ENCODE data around the gene CYP2C18.
"Not testable (repeated sequence)": the region's sequence is repeated elsewhere in the genome, so short reads cannot be mapped to it uniquely, and the experiment has no call there.

The CYP2C18 gene

GRCh38 chr10:94680544-94680943 is 3.0 kb upstream of the CYP2C18 start:
- no peak overlapping the region for H3K4me3 Mint-ChIP-seq
- H3K27me3 Mint-ChIP-seq (ENCODE audit: low read depth): no peaks in the 10 kb centered on the region
- H3K36me3 Mint-ChIP-seq (ENCODE audit: low read depth): no peaks in the 10 kb centered on the region
- no peak overlapping the region for H3K27ac Mint-ChIP-seq
- DNase-seq (ENCODE audit: low spot score): no peak
- no peaks in the 10 kb centered on the region for H3K4me1 Mint-ChIP-seq (ENCODE audit: low read depth)
- no peaks in the 10 kb centered on the region for H3K9me3 Mint-ChIP-seq

- H3K27me3 Mint-ChIP-seq (ENCODE audit: low read depth); H3K9me3 Mint-ChIP-seq; H3K4me1 Mint-ChIP-seq (ENCODE audit: low read depth); H3K4me3 Mint-ChIP-seq; H3K27ac Mint-ChIP-seq; H3K36me3 Mint-ChIP-seq (ENCODE audit: low read depth); DNase-seq (ENCODE audit: low spot score): not testable (repeated sequence)
Observed at GRCh38 chr10:94682636-94683035, 893 bp upstream of the CYP2C18 start.

- H3K27me3 Mint-ChIP-seq (ENCODE audit: low read depth): no peaks in the 10 kb centered on the region
- H3K27ac Mint-ChIP-seq: no peak overlapping the region
- no peaks in the 10 kb centered on the region for H3K36me3 Mint-ChIP-seq (ENCODE audit: low read depth)
- H3K4me3 Mint-ChIP-seq: no peak overlapping the region
- H3K4me1 Mint-ChIP-seq (ENCODE audit: low read depth): no peaks in the 10 kb centered on the region
- no peaks in the 10 kb centered on the region for H3K9me3 Mint-ChIP-seq
- DNase-seq (ENCODE audit: low spot score): no peak
Observed at GRCh38 chr10:94687625-94688248, 4.2 kb downstream of the CYP2C18 start.

GRCh38 chr10:94706089-94706488 is 22.6 kb downstream of the CYP2C18 start:
- H3K4me1 Mint-ChIP-seq (ENCODE audit: low read depth): no peaks in the 10 kb centered on the region
- H3K36me3 Mint-ChIP-seq (ENCODE audit: low read depth): no peaks in the 10 kb centered on the region
- H3K27ac Mint-ChIP-seq: no peak overlapping the region
- H3K4me3 Mint-ChIP-seq: no peak overlapping the region
- H3K27me3 Mint-ChIP-seq (ENCODE audit: low read depth): no peaks in the 10 kb centered on the region
- DNase-seq (ENCODE audit: low spot score): no peak
- peaks cover 4% of the 10 kb centered on the region for H3K9me3 Mint-ChIP-seq

GRCh38 chr10:94710578-94710977 is 27.0 kb downstream of the CYP2C18 start:
- Mint-ChIP-seq H3K36me3 (ENCODE audit: low read depth) (no peaks in the 10 kb centered on the region), H3K4me1 (ENCODE audit: low read depth) (no peaks in the 10 kb centered on the region), H3K27me3 (ENCODE audit: low read depth) (no peaks in the 10 kb centered on the region), H3K27ac (no peak overlapping the region), H3K4me3 (no peak overlapping the region), H3K9me3 (peaks cover 4% of the 10 kb centered on the region)
- no peak for DNase-seq (ENCODE audit: low spot score)

- no peak for DNase-seq (ENCODE audit: low spot score)
- no peaks in the 10 kb centered on the region for H3K27me3 Mint-ChIP-seq (ENCODE audit: low read depth)
- H3K4me3 Mint-ChIP-seq: no peak overlapping the region
- H3K36me3 Mint-ChIP-seq (ENCODE audit: low read depth): no peaks in the 10 kb centered on the region
- no peaks in the 10 kb centered on the region for H3K4me1 Mint-ChIP-seq (ENCODE audit: low read depth)
- H3K27ac Mint-ChIP-seq: no peak overlapping the region
- no peaks in the 10 kb centered on the region for H3K9me3 Mint-ChIP-seq
Observed at GRCh38 chr10:94725871-94726270, 42.3 kb downstream of the CYP2C18 start.

GRCh38 chr10:94735197-94735596 is 51.7 kb downstream of the CYP2C18 start:
- Mint-ChIP-seq H3K27me3 (ENCODE audit: low read depth) (no peaks in the 10 kb centered on the region), H3K36me3 (ENCODE audit: low read depth) (no peaks in the 10 kb centered on the region), H3K27ac (no peak overlapping the region), H3K4me3 (no peak overlapping the region), H3K9me3 (no peaks in the 10 kb centered on the region), H3K4me1 (ENCODE audit: low read depth) (no peaks in the 10 kb centered on the region)
- no peak for DNase-seq (ENCODE audit: low spot score)

GRCh38 chr10:94738588-94738987 is 55.1 kb downstream of the CYP2C18 start:
- no peak for DNase-seq (ENCODE audit: low spot score)
- H3K36me3 Mint-ChIP-seq (ENCODE audit: low read depth): no peaks in the 10 kb centered on the region
- H3K9me3 Mint-ChIP-seq: peaks cover 16% of the 10 kb centered on the region
- no peak overlapping the region for H3K4me3 Mint-ChIP-seq
- no peaks in the 10 kb centered on the region for H3K27me3 Mint-ChIP-seq (ENCODE audit: low read depth)
- H3K4me1 Mint-ChIP-seq (ENCODE audit: low read depth): no peaks in the 10 kb centered on the region
- H3K27ac Mint-ChIP-seq: no peak overlapping the region

GRCh38 chr10:94747137-94747536 is 63.6 kb downstream of the CYP2C18 start:
- Mint-ChIP-seq H3K4me3 (no peak overlapping the region), H3K4me1 (ENCODE audit: low read depth) (no peaks in the 10 kb centered on the region), H3K27ac (no peak overlapping the region), H3K36me3 (ENCODE audit: low read depth) (no peaks in the 10 kb centered on the region), H3K9me3 (peaks cover 19% of the 10 kb centered on the region), H3K27me3 (ENCODE audit: low read depth) (no peaks in the 10 kb centered on the region)
- no peak for DNase-seq (ENCODE audit: low spot score)

- Mint-ChIP-seq H3K27me3 (ENCODE audit: low read depth) (no peaks in the 10 kb centered on the region), H3K4me1 (ENCODE audit: low read depth) (no peaks in the 10 kb centered on the region), H3K36me3 (ENCODE audit: low read depth) (no peaks in the 10 kb centered on the region), H3K27ac (no peak overlapping the region), H3K4me3 (no peak overlapping the region), H3K9me3 (peaks cover 18% of the 10 kb centered on the region)
- no peak for DNase-seq (ENCODE audit: low spot score)
Observed at GRCh38 chr10:94747838-94748237, 64.3 kb downstream of the CYP2C18 start.

GRCh38 chr10:94757916-94758315 is 74.4 kb downstream of the CYP2C18 start:
- Mint-ChIP-seq H3K27ac (no peak overlapping the region), H3K4me3 (no peak overlapping the region), H3K36me3 (ENCODE audit: low read depth) (no peaks in the 10 kb centered on the region), H3K9me3 (no peaks in the 10 kb centered on the region), H3K27me3 (ENCODE audit: low read depth) (no peaks in the 10 kb centered on the region), H3K4me1 (ENCODE audit: low read depth) (no peaks in the 10 kb centered on the region)
- DNase-seq (ENCODE audit: low spot score): no peak

- no peaks in the 10 kb centered on the region for H3K27me3 Mint-ChIP-seq (ENCODE audit: low read depth)
- H3K4me3 Mint-ChIP-seq: no peak overlapping the region
- H3K9me3 Mint-ChIP-seq: no peaks in the 10 kb centered on the region
- no peak for DNase-seq (ENCODE audit: low spot score)
- no peak overlapping the region for H3K27ac Mint-ChIP-seq
- no peaks in the 10 kb centered on the region for H3K36me3 Mint-ChIP-seq (ENCODE audit: low read depth)
- no peaks in the 10 kb centered on the region for H3K4me1 Mint-ChIP-seq (ENCODE audit: low read depth)
Observed at GRCh38 chr10:94760586-94761178, 77.2 kb downstream of the CYP2C18 start.

GRCh38 chr10:94762393-94762792 is 78.9 kb downstream of the CYP2C18 start, which contains the start of gene CYP2C19:
CYP2C19 (plus strand) TSS chr10:94762681; CDS start chr10:94762706, 25 bp downstream.
- no peaks in the 10 kb centered on the region for H3K9me3 Mint-ChIP-seq
- no peaks in the 10 kb centered on the region for H3K4me1 Mint-ChIP-seq (ENCODE audit: low read depth)
- H3K4me3 Mint-ChIP-seq: no peak within 1 kb of the TSS
- H3K27me3 Mint-ChIP-seq (ENCODE audit: low read depth): no peaks in the 10 kb centered on the region
- H3K27ac Mint-ChIP-seq: no peak within 1 kb of the TSS
- H3K36me3 Mint-ChIP-seq (ENCODE audit: low read depth): no peaks in the 10 kb centered on the region
- no peak for DNase-seq (ENCODE audit: low spot score)

- not testable (repeated sequence) for H3K4me3 Mint-ChIP-seq; H3K9me3 Mint-ChIP-seq; DNase-seq (ENCODE audit: low spot score); H3K4me1 Mint-ChIP-seq (ENCODE audit: low read depth); H3K27ac Mint-ChIP-seq; H3K27me3 Mint-ChIP-seq (ENCODE audit: low read depth); H3K36me3 Mint-ChIP-seq (ENCODE audit: low read depth)
Observed at GRCh38 chr10:94775425-94775824, 91.9 kb downstream of the CYP2C18 start.

- Mint-ChIP-seq H3K27me3 (ENCODE audit: low read depth) (no peaks in the 10 kb centered on the region), H3K27ac (no peak overlapping the region), H3K4me3 (no peak overlapping the region), H3K9me3 (no peaks in the 10 kb centered on the region), H3K4me1 (ENCODE audit: low read depth) (no peaks in the 10 kb centered on the region), H3K36me3 (ENCODE audit: low read depth) (no peaks in the 10 kb centered on the region)
- no peak for DNase-seq (ENCODE audit: low spot score)
Observed at GRCh38 chr10:94777886-94778458, 94.4 kb downstream of the CYP2C18 start.
